ENCODE measurements around the gene WDR64.

WDR64 gene

GRCh38 chr1:241615043-241615974 lies 36.8 kb upstream of the WDR64 start:
- Histone ChIP-seq H3K27me3 (ENCODE audit: insufficient read depth, low read length) (no peaks in the 10 kb centered on the region), H3K79me1 (ENCODE audit: low read length) (no peaks in the 10 kb centered on the region), H2BK120ac (ENCODE audit: insufficient read depth, low read length, poor library complexity) (no peak overlapping the region), H3K23ac (ENCODE audit: low read length) (no peak overlapping the region), H3K18ac (ENCODE audit: low read length) (no peak overlapping the region), H2BK12ac (ENCODE audit: low read length) (no peak overlapping the region), H2AK5ac (ENCODE audit: low read length) (no peak overlapping the region), H4K12ac (ENCODE audit: low read depth, low read length) (no peak overlapping the region), H3K9ac (ENCODE audit: low read length) (no peak overlapping the region), H4K8ac (ENCODE audit: low read depth, low read length) (no peak overlapping the region), H3K4ac (ENCODE audit: low read depth, low read length) (no peak overlapping the region), H3K9me3 (ENCODE audit: insufficient read depth, low read depth, low read length) (no peaks in the 10 kb centered on the region), H4K91ac (ENCODE audit: low read depth, low read length) (no peak overlapping the region), H2BK5ac (ENCODE audit: low read depth, low read length, poor library complexity) (no peak overlapping the region), H2AFZ (ENCODE audit: insufficient read depth, low read length, poor library complexity) (no peak overlapping the region), H3K79me2 (ENCODE audit: control insufficient read depth, insufficient read depth, low read length, poor library complexity) (no peaks in the 10 kb centered on the region), H3K4me2 (ENCODE audit: low read length) (no peak overlapping the region), H3K27ac (ENCODE audit: low read depth, low read length) (no peak overlapping the region), H3K36me3 (ENCODE audit: control insufficient read depth in 1 of 2, insufficient read depth in 2 of 2, low read length in 2 of 2) (peaks cover 2 to 3% of the 10 kb centered on the region in 2 experiments), H3K4me3 (ENCODE audit: low read depth, low read length) (no peak overlapping the region), H3K4me1 (ENCODE audit: control insufficient read depth in 1 of 2, insufficient read depth in 2 of 2, low read length in 2 of 2) (peaks cover 0 to 4% of the 10 kb centered on the region in 2 experiments), H3K14ac (ENCODE audit: low read length) (no peak overlapping the region)
- DNase-seq = peak in 1 of 2 donors; percentile 43
- WGBS (ENCODE audit: extremely low coverage, insufficient coverage, insufficient read length) = no CpG with 5 or more reads among the region's 8 CpGs

- Histone ChIP-seq H3K9ac (ENCODE audit: low read length) (no peak overlapping the region), H4K12ac (ENCODE audit: low read depth, low read length) (no peak overlapping the region), H2AFZ (ENCODE audit: insufficient read depth, low read length, poor library complexity) (no peak overlapping the region), H3K27ac (ENCODE audit: low read depth, low read length) (no peak overlapping the region), H4K8ac (ENCODE audit: low read depth, low read length) (no peak overlapping the region), H3K14ac (ENCODE audit: low read length) (no peak overlapping the region), H3K4me3 (ENCODE audit: low read depth, low read length) (no peak overlapping the region), H2BK120ac (ENCODE audit: insufficient read depth, low read length, poor library complexity) (no peak overlapping the region), H4K91ac (ENCODE audit: low read depth, low read length) (no peak overlapping the region), H2BK5ac (ENCODE audit: low read depth, low read length, poor library complexity) (no peak overlapping the region), H3K4ac (ENCODE audit: low read depth, low read length) (no peak overlapping the region), H2BK12ac (ENCODE audit: low read length) (no peak overlapping the region), H3K18ac (ENCODE audit: low read length) (no peak overlapping the region), H3K4me1 (ENCODE audit: control insufficient read depth in 1 of 2, insufficient read depth in 2 of 2, low read length in 2 of 2) (peaks cover 0 to 3% of the 10 kb centered on the region in 2 experiments), H3K79me2 (ENCODE audit: control insufficient read depth, insufficient read depth, low read length, poor library complexity) (no peaks in the 10 kb centered on the region), H2AK5ac (ENCODE audit: low read length) (no peak overlapping the region), H3K27me3 (ENCODE audit: insufficient read depth, low read length) (no peaks in the 10 kb centered on the region), H3K23ac (ENCODE audit: low read length) (no peak overlapping the region), H3K36me3 (ENCODE audit: control insufficient read depth in 1 of 2, insufficient read depth in 2 of 2, low read length in 2 of 2) (peaks cover 3 to 5% of the 10 kb centered on the region in 2 experiments), H3K9me3 (ENCODE audit: insufficient read depth, low read depth, low read length) (no peaks in the 10 kb centered on the region), H3K79me1 (ENCODE audit: low read length) (no peaks in the 10 kb centered on the region), H3K4me2 (ENCODE audit: low read length) (no peak overlapping the region)
- WGBS (ENCODE audit: extremely low coverage, insufficient coverage, insufficient read length) = no CpG with 5 or more reads among the region's 7 CpGs
- DNase-seq = no peak
These were observed 34.7 kb upstream of the WDR64 start for GRCh38 chr1:241617426-241617825.

GRCh38 chr1:241622669-241623068 lies 29.4 kb upstream of the WDR64 start:
- Histone ChIP-seq H3K27me3 (ENCODE audit: insufficient read depth, low read length) (no peaks in the 10 kb centered on the region), H3K9me3 (ENCODE audit: insufficient read depth, low read depth, low read length) (no peaks in the 10 kb centered on the region), H2BK12ac (ENCODE audit: low read length) (no peak overlapping the region), H3K4me3 (ENCODE audit: low read depth, low read length) (no peak overlapping the region), H4K12ac (ENCODE audit: low read depth, low read length) (no peak overlapping the region), H4K91ac (ENCODE audit: low read depth, low read length) (no peak overlapping the region), H3K18ac (ENCODE audit: low read length) (no peak overlapping the region), H4K8ac (ENCODE audit: low read depth, low read length) (no peak overlapping the region), H3K4ac (ENCODE audit: low read depth, low read length) (no peak overlapping the region), H3K79me2 (ENCODE audit: control insufficient read depth, insufficient read depth, low read length, poor library complexity) (no peaks in the 10 kb centered on the region), H3K79me1 (ENCODE audit: low read length) (no peaks in the 10 kb centered on the region), H3K36me3 (ENCODE audit: control insufficient read depth in 1 of 2, insufficient read depth in 2 of 2, low read length in 2 of 2) (peaks cover 0 to 10% of the 10 kb centered on the region in 2 experiments), H2BK120ac (ENCODE audit: insufficient read depth, low read length, poor library complexity) (no peak overlapping the region), H3K9ac (ENCODE audit: low read length) (no peak overlapping the region), H3K27ac (ENCODE audit: low read depth, low read length) (no peak overlapping the region), H3K4me2 (ENCODE audit: low read length) (no peak overlapping the region), H2AK5ac (ENCODE audit: low read length) (no peak overlapping the region), H2AFZ (ENCODE audit: insufficient read depth, low read length, poor library complexity) (no peak overlapping the region), H3K23ac (ENCODE audit: low read length) (no peak overlapping the region), H2BK5ac (ENCODE audit: low read depth, low read length, poor library complexity) (no peak overlapping the region), H3K4me1 (ENCODE audit: control insufficient read depth in 1 of 2, insufficient read depth in 2 of 2, low read length in 2 of 2) (no peaks in the 10 kb centered on the region), H3K14ac (ENCODE audit: low read length) (no peak overlapping the region)
- WGBS (ENCODE audit: extremely low coverage, insufficient coverage, insufficient read length) = no CpG with 5 or more reads among the region's 5 CpGs
- DNase-seq = no peak

- WGBS (ENCODE audit: extremely low coverage, insufficient coverage, insufficient read length) = no CpG with 5 or more reads among the region's 2 CpGs
- Histone ChIP-seq H3K9ac (ENCODE audit: low read length) (no peak overlapping the region), H2AK5ac (ENCODE audit: low read length) (no peak overlapping the region), H3K79me1 (ENCODE audit: low read length) (no peaks in the 10 kb centered on the region), H2BK5ac (ENCODE audit: low read depth, low read length, poor library complexity) (no peak overlapping the region), H4K12ac (ENCODE audit: low read depth, low read length) (no peak overlapping the region), H3K23ac (ENCODE audit: low read length) (no peak overlapping the region), H3K36me3 (ENCODE audit: control insufficient read depth in 1 of 2, insufficient read depth in 2 of 2, low read length in 2 of 2) (peaks cover 0 to 7% of the 10 kb centered on the region in 2 experiments), H3K18ac (ENCODE audit: low read length) (no peak overlapping the region), H3K27me3 (ENCODE audit: insufficient read depth, low read length) (no peaks in the 10 kb centered on the region), H3K4me1 (ENCODE audit: control insufficient read depth in 1 of 2, insufficient read depth in 2 of 2, low read length in 2 of 2) (no peaks in the 10 kb centered on the region), H2BK120ac (ENCODE audit: insufficient read depth, low read length, poor library complexity) (no peak overlapping the region), H2AFZ (ENCODE audit: insufficient read depth, low read length, poor library complexity) (no peak overlapping the region), H3K27ac (ENCODE audit: low read depth, low read length) (no peak overlapping the region), H3K4me2 (ENCODE audit: low read length) (no peak overlapping the region), H3K14ac (ENCODE audit: low read length) (no peak overlapping the region), H3K4ac (ENCODE audit: low read depth, low read length) (no peak overlapping the region), H4K8ac (ENCODE audit: low read depth, low read length) (no peak overlapping the region), H3K79me2 (ENCODE audit: control insufficient read depth, insufficient read depth, low read length, poor library complexity) (no peaks in the 10 kb centered on the region), H2BK12ac (ENCODE audit: low read length) (no peak overlapping the region), H4K91ac (ENCODE audit: low read depth, low read length) (no peak overlapping the region), H3K4me3 (ENCODE audit: low read depth, low read length) (no peak overlapping the region), H3K9me3 (ENCODE audit: insufficient read depth, low read depth, low read length) (no peaks in the 10 kb centered on the region)
- no peak for DNase-seq
These were observed 27.1 kb upstream of the WDR64 start for GRCh38 chr1:241624935-241625334.

Measured in trophoblast cell (in vitro differentiated cells and primary cell).